ENCODE data around the gene ZSCAN20. TPM values are rescaled to one million over a fixed set of nuclear protein-coding genes. Genes with fewer than 3 reads are reported as not detected.
"Not testable (repeated sequence)": the region's sequence is repeated elsewhere in the genome, so short reads cannot be mapped to it uniquely, and the experiment has no call there.

ZSCAN20 gene
- polyA plus RNA-seq, 1 donor, result 2.4 TPM

- H3K4me1 ChIP-seq (ENCODE audit: control insufficient read depth, insufficient read depth, low read length); DNase-seq; H3K27ac ChIP-seq (ENCODE audit: low read length); H3K36me3 ChIP-seq (ENCODE audit: control insufficient read depth, insufficient read depth, low read length); H3K9me3 ChIP-seq (ENCODE audit: control insufficient read depth, low read depth, low read length); H3K27me3 ChIP-seq (ENCODE audit: control insufficient read depth, insufficient read depth, low read length); H3K4me3 ChIP-seq (ENCODE audit: low read length): not testable (repeated sequence)
- no CpG with 5 or more reads among the region's 24 CpGs for WGBS (ENCODE audit: insufficient coverage, low lambda C conversion rate)
Measured at GRCh38 chr1:33509276-33509675, 36.8 kb downstream of the ZSCAN20 start.

- Histone ChIP-seq H3K27ac (ENCODE audit: low read length) (no peak overlapping the region), H3K9me3 (ENCODE audit: control insufficient read depth, low read depth, low read length) (no peaks in the 10 kb centered on the region), H3K4me1 (ENCODE audit: control insufficient read depth, insufficient read depth, low read length) (no peaks in the 10 kb centered on the region), H3K27me3 (ENCODE audit: control insufficient read depth, insufficient read depth, low read length) (peaks cover 5% of the 10 kb centered on the region), H3K36me3 (ENCODE audit: control insufficient read depth, insufficient read depth, low read length) (no peaks in the 10 kb centered on the region), H3K4me3 (ENCODE audit: low read length) (no peak overlapping the region)
- WGBS (ENCODE audit: insufficient coverage, low lambda C conversion rate), result no CpG with 5 or more reads among the region's 6 CpGs
- no peak for DNase-seq
Measured at GRCh38 chr1:33512226-33513011, 40.0 kb downstream of the ZSCAN20 start.

GRCh38 chr1:33515112-33515511 is 42.7 kb downstream of the ZSCAN20 start:
- Histone ChIP-seq H3K9me3 (ENCODE audit: control insufficient read depth, low read depth, low read length) (no peaks in the 10 kb centered on the region), H3K4me3 (ENCODE audit: low read length) (no peak overlapping the region), H3K4me1 (ENCODE audit: control insufficient read depth, insufficient read depth, low read length) (no peaks in the 10 kb centered on the region), H3K36me3 (ENCODE audit: control insufficient read depth, insufficient read depth, low read length) (no peaks in the 10 kb centered on the region), H3K27ac (ENCODE audit: low read length) (no peak overlapping the region), H3K27me3 (ENCODE audit: control insufficient read depth, insufficient read depth, low read length) (peaks cover 5% of the 10 kb centered on the region)
- no CpG with 5 or more reads among the region's 8 CpGs for WGBS (ENCODE audit: insufficient coverage, low lambda C conversion rate)
- no peak for DNase-seq

GRCh38 chr1:33515607-33516006 is 43.2 kb downstream of the ZSCAN20 start:
- H3K27me3 ChIP-seq (ENCODE audit: control insufficient read depth, insufficient read depth, low read length), result peaks cover 5% of the 10 kb centered on the region
- no peaks in the 10 kb centered on the region for H3K4me1 ChIP-seq (ENCODE audit: control insufficient read depth, insufficient read depth, low read length)
- H3K9me3 ChIP-seq (ENCODE audit: control insufficient read depth, low read depth, low read length), result no peaks in the 10 kb centered on the region
- H3K36me3 ChIP-seq (ENCODE audit: control insufficient read depth, insufficient read depth, low read length), result no peaks in the 10 kb centered on the region
- no peak for DNase-seq
- H3K4me3 ChIP-seq (ENCODE audit: low read length), result no peak overlapping the region
- H3K27ac ChIP-seq (ENCODE audit: low read length), result no peak overlapping the region
- 100% methylated on average over 1 of the region's 2 CpGs for WGBS (ENCODE audit: insufficient coverage, low lambda C conversion rate)

GRCh38 chr1:33516428-33516827 is 44.0 kb downstream of the ZSCAN20 start:
- DNase-seq, result no peak
- H3K27me3 ChIP-seq (ENCODE audit: control insufficient read depth, insufficient read depth, low read length), result peaks cover 5% of the 10 kb centered on the region
- H3K9me3 ChIP-seq (ENCODE audit: control insufficient read depth, low read depth, low read length), result no peaks in the 10 kb centered on the region
- WGBS (ENCODE audit: insufficient coverage, low lambda C conversion rate), result 46% methylated on average over 2 of the region's 9 CpGs
- no peak overlapping the region for H3K27ac ChIP-seq (ENCODE audit: low read length)
- no peak overlapping the region for H3K4me3 ChIP-seq (ENCODE audit: low read length)
- no peaks in the 10 kb centered on the region for H3K4me1 ChIP-seq (ENCODE audit: control insufficient read depth, insufficient read depth, low read length)
- H3K36me3 ChIP-seq (ENCODE audit: control insufficient read depth, insufficient read depth, low read length), result no peaks in the 10 kb centered on the region

GRCh38 chr1:33516891-33517567 is 44.6 kb downstream of the ZSCAN20 start:
- no peak for DNase-seq
- Histone ChIP-seq H3K4me1 (ENCODE audit: control insufficient read depth, insufficient read depth, low read length) (no peaks in the 10 kb centered on the region), H3K27me3 (ENCODE audit: control insufficient read depth, insufficient read depth, low read length) (peaks cover 5% of the 10 kb centered on the region), H3K36me3 (ENCODE audit: control insufficient read depth, insufficient read depth, low read length) (no peaks in the 10 kb centered on the region), H3K4me3 (ENCODE audit: low read length) (no peak overlapping the region), H3K27ac (ENCODE audit: low read length) (no peak overlapping the region), H3K9me3 (ENCODE audit: control insufficient read depth, low read depth, low read length) (no peaks in the 10 kb centered on the region)
- 64% methylated on average over 4 of the region's 8 CpGs for WGBS (ENCODE audit: insufficient coverage, low lambda C conversion rate)

- Histone ChIP-seq H3K36me3 (ENCODE audit: control insufficient read depth, insufficient read depth, low read length) (no peaks in the 10 kb centered on the region), H3K27me3 (ENCODE audit: control insufficient read depth, insufficient read depth, low read length) (peaks cover 5% of the 10 kb centered on the region), H3K4me1 (ENCODE audit: control insufficient read depth, insufficient read depth, low read length) (no peaks in the 10 kb centered on the region), H3K4me3 (ENCODE audit: low read length) (no peak overlapping the region), H3K27ac (ENCODE audit: low read length) (no peak overlapping the region), H3K9me3 (ENCODE audit: control insufficient read depth, low read depth, low read length) (no peaks in the 10 kb centered on the region)
- 100% methylated on average over 1 of the region's 12 CpGs for WGBS (ENCODE audit: insufficient coverage, low lambda C conversion rate)
- peak; percentile 7 to 13 for DNase-seq
Measured at GRCh38 chr1:33517596-33518250, 45.3 kb downstream of the ZSCAN20 start.

GRCh38 chr1:33519240-33519884 is 46.9 kb downstream of the ZSCAN20 start:
- no peaks in the 10 kb centered on the region for H3K36me3 ChIP-seq (ENCODE audit: control insufficient read depth, insufficient read depth, low read length)
- no peaks in the 10 kb centered on the region for H3K9me3 ChIP-seq (ENCODE audit: control insufficient read depth, low read depth, low read length)
- H3K4me1 ChIP-seq (ENCODE audit: control insufficient read depth, insufficient read depth, low read length), result no peaks in the 10 kb centered on the region
- no peak for DNase-seq
- no CpG with 5 or more reads among the region's 27 CpGs for WGBS (ENCODE audit: insufficient coverage, low lambda C conversion rate)
- no peak overlapping the region for H3K4me3 ChIP-seq (ENCODE audit: low read length)
- H3K27me3 ChIP-seq (ENCODE audit: control insufficient read depth, insufficient read depth, low read length), result peaks cover 5% of the 10 kb centered on the region
- H3K27ac ChIP-seq (ENCODE audit: low read length), result no peak overlapping the region

GRCh38 chr1:33524586-33524985 is 52.1 kb downstream of the ZSCAN20 start:
- Histone ChIP-seq H3K9me3 (ENCODE audit: control insufficient read depth, low read depth, low read length) (no peaks in the 10 kb centered on the region), H3K4me1 (ENCODE audit: control insufficient read depth, insufficient read depth, low read length) (no peaks in the 10 kb centered on the region), H3K27ac (ENCODE audit: low read length) (no peak overlapping the region), H3K4me3 (ENCODE audit: low read length) (no peak overlapping the region), H3K27me3 (ENCODE audit: control insufficient read depth, insufficient read depth, low read length) (no peaks in the 10 kb centered on the region), H3K36me3 (ENCODE audit: control insufficient read depth, insufficient read depth, low read length) (no peaks in the 10 kb centered on the region)
- no CpG with 5 or more reads among the region's 3 CpGs for WGBS (ENCODE audit: insufficient coverage, low lambda C conversion rate)
- no peak for DNase-seq

GRCh38 chr1:33527934-33528333 is 55.5 kb downstream of the ZSCAN20 start:
- no peaks in the 10 kb centered on the region for H3K9me3 ChIP-seq (ENCODE audit: control insufficient read depth, low read depth, low read length)
- no peaks in the 10 kb centered on the region for H3K4me1 ChIP-seq (ENCODE audit: control insufficient read depth, insufficient read depth, low read length)
- H3K36me3 ChIP-seq (ENCODE audit: control insufficient read depth, insufficient read depth, low read length), result no peaks in the 10 kb centered on the region
- no peak for DNase-seq
- H3K27me3 ChIP-seq (ENCODE audit: control insufficient read depth, insufficient read depth, low read length), result no peaks in the 10 kb centered on the region
- no peak overlapping the region for H3K27ac ChIP-seq (ENCODE audit: low read length)
- no peak overlapping the region for H3K4me3 ChIP-seq (ENCODE audit: low read length)
- WGBS (ENCODE audit: insufficient coverage, low lambda C conversion rate), result no CpG with 5 or more reads among the region's 4 CpGs

All from large intestine (tissue), 3 donors.